Hepatic stellate cell (primary cell): Measurements from ENCODE around the gene ZNF502.
"Not testable (repeated sequence)": the region's sequence is repeated elsewhere in the genome, so short reads cannot be mapped to it uniquely, and the experiment has no call there.

Experiments
- DNase-seq: peaks from one replicate; pipeline ENCODE4 v3.0.0; 2011; ENCODE audit warnings: low spot score

Gene ZNF502

GRCh38 chr3:44712455-44713075 lies at the start of gene ZNF502:
Gene ZNF502 (plus strand): TSS chr3:44712660. CDS start chr3:44720262, 7,602 bp downstream.
- DNase-seq = peak; percentile 85

GRCh38 chr3:44665173-44665572 lies 47.3 kb upstream of the ZNF502 start:
- no peak for DNase-seq

- DNase-seq = no peak
These were observed 46.1 kb upstream of the ZNF502 start for GRCh38 chr3:44666346-44666745.

GRCh38 chr3:44669760-44670159 lies 42.7 kb upstream of the ZNF502 start:
- no peak for DNase-seq

- DNase-seq = not testable (repeated sequence)
These were observed 39.0 kb upstream of the ZNF502 start for GRCh38 chr3:44673466-44673865.

GRCh38 chr3:44674211-44674610 lies 38.2 kb upstream of the ZNF502 start:
- no peak for DNase-seq

GRCh38 chr3:44678480-44679116 lies 33.9 kb upstream of the ZNF502 start:
- no peak for DNase-seq

- no peak for DNase-seq
These were observed 31.5 kb upstream of the ZNF502 start for GRCh38 chr3:44680921-44681455.

GRCh38 chr3:44682182-44682896 lies 30.1 kb upstream of the ZNF502 start:
- no peak for DNase-seq

GRCh38 chr3:44685128-44685800 lies 27.2 kb upstream of the ZNF502 start:
- DNase-seq = peak; percentile 54

- no peak for DNase-seq
These were observed 24.6 kb upstream of the ZNF502 start for GRCh38 chr3:44687898-44688297.

- DNase-seq = no peak
These were observed 9.0 kb downstream of the ZNF502 start for GRCh38 chr3:44721231-44722102.

GRCh38 chr3:44722103-44722401 lies 9.6 kb downstream of the ZNF502 start:
- no peak for DNase-seq

GRCh38 chr3:44729384-44729910 lies 17.0 kb downstream of the ZNF502 start, which contains the start of gene ZNF501:
Gene ZNF501 (plus strand): TSS chr3:44729635. CDS start chr3:44734422, 4,787 bp downstream.
- peak; percentile 82 for DNase-seq

GRCh38 chr3:44734646-44735168 lies 22.2 kb downstream of the ZNF502 start:
- DNase-seq = no peak

GRCh38 chr3:44761101-44761423 lies 48.6 kb downstream of the ZNF502 start:
- DNase-seq = peak; percentile 3

GRCh38 chr3:44761424-44762169 lies 49.1 kb downstream of the ZNF502 start, which contains the start of the genes KIAA1143 and KIF15:
Gene KIAA1143 (minus strand): TSS chr3:44761619. CDS start chr3:44761602, 17 bp downstream.
Gene KIF15 (plus strand): TSS chr3:44761794. CDS start chr3:44761866, 72 bp downstream.
- DNase-seq = peak; percentile 92

GRCh38 chr3:44762170-44762677 lies 49.8 kb downstream of the ZNF502 start:
- peak; percentile 16 for DNase-seq

GRCh38 chr3:44762690-44763089 lies 50.2 kb downstream of the ZNF502 start:
- DNase-seq = no peak

GRCh38 chr3:44764248-44764647 lies 51.8 kb downstream of the ZNF502 start:
- DNase-seq = no peak
